Spleen (tissue), 7 donors: ENCODE results near the gene SCN2A.

ENCODE experiments used
- POLR2A ChIP-seq, 3 donors: fragments of 450-650 bp; IDR thresholded peaks; one replicate each; pipeline ENCODE4 v1.5.1; 2017; ENCODE audit warnings: antibody characterized with exemption in 3 of 3, mild to moderate bottlenecking in 1 of 3
- TF ChIP-seq, protein P1 (sequence below), 11 experiments: fragments of 200-600 bp in 7 of 11; fragments of 450-650 bp in 4 of 11; sonication (generic) in 4 of 11; IDR thresholded peaks in 8 of 11; conservative IDR thresholded peaks in 3 of 11; 1 replicate in 7 of 11; 2 replicates in 4 of 11; pipeline versions ENCODE4 v1.4.0 to v1.8.0; 2016 to 2021; ENCODE audit warnings: antibody characterized with exemption in 11 of 11, inconsistent platforms in 4 of 11, mild to moderate bottlenecking in 1 of 11
- donor health status: DM: no; HTN: no; CAD: no; lungs with moderate emphysema.
- donor health status: DM: no; HTN: no; CAD: no.
- donor health status: DM: no; HTN: no; CAD: no.

- no peak for TF ChIP-seq POLR2A (IDR thresholded peaks at IDR 0.05)
- TF ChIP-seq, protein P1, sequence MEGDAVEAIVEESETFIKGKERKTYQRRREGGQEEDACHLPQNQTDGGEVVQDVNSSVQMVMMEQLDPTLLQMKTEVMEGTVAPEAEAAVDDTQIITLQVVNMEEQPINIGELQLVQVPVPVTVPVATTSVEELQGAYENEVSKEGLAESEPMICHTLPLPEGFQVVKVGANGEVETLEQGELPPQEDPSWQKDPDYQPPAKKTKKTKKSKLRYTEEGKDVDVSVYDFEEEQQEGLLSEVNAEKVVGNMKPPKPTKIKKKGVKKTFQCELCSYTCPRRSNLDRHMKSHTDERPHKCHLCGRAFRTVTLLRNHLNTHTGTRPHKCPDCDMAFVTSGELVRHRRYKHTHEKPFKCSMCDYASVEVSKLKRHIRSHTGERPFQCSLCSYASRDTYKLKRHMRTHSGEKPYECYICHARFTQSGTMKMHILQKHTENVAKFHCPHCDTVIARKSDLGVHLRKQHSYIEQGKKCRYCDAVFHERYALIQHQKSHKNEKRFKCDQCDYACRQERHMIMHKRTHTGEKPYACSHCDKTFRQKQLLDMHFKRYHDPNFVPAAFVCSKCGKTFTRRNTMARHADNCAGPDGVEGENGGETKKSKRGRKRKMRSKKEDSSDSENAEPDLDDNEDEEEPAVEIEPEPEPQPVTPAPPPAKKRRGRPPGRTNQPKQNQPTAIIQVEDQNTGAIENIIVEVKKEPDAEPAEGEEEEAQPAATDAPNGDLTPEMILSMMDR (IDR thresholded peaks at IDR 0.05 in 8 of 11, conservative IDR thresholded peaks at IDR 0.05 in 3 of 11), result no peak
Measured at GRCh38 chr2:165256618-165257017, 17.4 kb downstream of the SCN2A start.
